Measurements from ENCODE around the gene ARHGEF37.

GRCh38 chr5:149677731-149678130 is 96.4 kb downstream of the ARHGEF37 start:
- TF ChIP-seq CTCF (IDR thresholded peaks at IDR 0.05) (no peak), POLR2A (IDR thresholded peaks at IDR 0.05) (no peak)

Measured in Peyer's patch (tissue), 4 donors.